ENCODE measurements around the gene PPFIA1.

DNA sequence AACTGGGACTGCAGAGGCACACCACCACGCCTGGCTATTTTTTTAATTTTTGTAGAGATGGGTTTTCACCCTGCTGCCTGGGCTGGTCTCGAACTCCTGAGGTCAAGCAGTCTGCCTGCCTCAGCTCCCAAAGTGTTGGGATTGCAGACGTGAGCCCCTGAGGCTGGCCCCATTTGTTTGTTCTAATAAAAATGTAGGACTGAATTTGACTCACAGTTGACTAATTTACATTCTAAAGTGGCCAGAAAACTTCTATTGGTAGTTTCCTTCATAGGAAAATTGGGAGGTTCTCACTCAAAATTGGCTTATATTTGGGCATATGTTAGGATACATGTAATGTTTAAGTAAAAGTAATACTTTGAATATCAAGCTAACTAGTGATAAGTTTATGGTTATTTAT lies 35.0 kb downstream of the PPFIA1 start:
- TF ChIP-seq EP300 (IDR thresholded peaks at IDR 0.05) = no peak
- TF ChIP-seq, protein P1, sequence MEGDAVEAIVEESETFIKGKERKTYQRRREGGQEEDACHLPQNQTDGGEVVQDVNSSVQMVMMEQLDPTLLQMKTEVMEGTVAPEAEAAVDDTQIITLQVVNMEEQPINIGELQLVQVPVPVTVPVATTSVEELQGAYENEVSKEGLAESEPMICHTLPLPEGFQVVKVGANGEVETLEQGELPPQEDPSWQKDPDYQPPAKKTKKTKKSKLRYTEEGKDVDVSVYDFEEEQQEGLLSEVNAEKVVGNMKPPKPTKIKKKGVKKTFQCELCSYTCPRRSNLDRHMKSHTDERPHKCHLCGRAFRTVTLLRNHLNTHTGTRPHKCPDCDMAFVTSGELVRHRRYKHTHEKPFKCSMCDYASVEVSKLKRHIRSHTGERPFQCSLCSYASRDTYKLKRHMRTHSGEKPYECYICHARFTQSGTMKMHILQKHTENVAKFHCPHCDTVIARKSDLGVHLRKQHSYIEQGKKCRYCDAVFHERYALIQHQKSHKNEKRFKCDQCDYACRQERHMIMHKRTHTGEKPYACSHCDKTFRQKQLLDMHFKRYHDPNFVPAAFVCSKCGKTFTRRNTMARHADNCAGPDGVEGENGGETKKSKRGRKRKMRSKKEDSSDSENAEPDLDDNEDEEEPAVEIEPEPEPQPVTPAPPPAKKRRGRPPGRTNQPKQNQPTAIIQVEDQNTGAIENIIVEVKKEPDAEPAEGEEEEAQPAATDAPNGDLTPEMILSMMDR (IDR thresholded peaks at IDR 0.05) = no peak
